NOMO-1 (cell line): ENCODE results near the gene KCNN3.

ENCODE experiments used
- DNase-seq, 2 experiments: peaks; one replicate each; lab custom pipeline; 2025; ENCODE audit not compliant: unreplicated experiment in 2 of 2; lab: John Stamatoyannopoulos, UW

Gene KCNN3

GRCh38 chr1:154798645-154799044 lies 71.4 kb downstream of the KCNN3 start:
- DNase-seq: no peak

- DNase-seq: no peak
Measured at GRCh38 chr1:154797175-154797574, 72.9 kb downstream of the KCNN3 start.

- no peak for DNase-seq
Measured at GRCh38 chr1:154796303-154796892, 73.7 kb downstream of the KCNN3 start.

GRCh38 chr1:154794608-154795007 lies 75.5 kb downstream of the KCNN3 start:
- no peak for DNase-seq

- no peak for DNase-seq
Measured at GRCh38 chr1:154793685-154794084, 76.4 kb downstream of the KCNN3 start.

GRCh38 chr1:154792899-154793298 lies 77.2 kb downstream of the KCNN3 start:
- DNase-seq: no peak

GRCh38 chr1:154791292-154792166 lies 78.6 kb downstream of the KCNN3 start:
- DNase-seq: no peak

- no peak for DNase-seq
Measured at GRCh38 chr1:154788886-154789285, 81.2 kb downstream of the KCNN3 start.

GRCh38 chr1:154788110-154788870 lies 81.8 kb downstream of the KCNN3 start:
- DNase-seq: no peak

GRCh38 chr1:154786804-154787570 lies 83.1 kb downstream of the KCNN3 start:
- no peak for DNase-seq

- DNase-seq: no peak
Measured at GRCh38 chr1:154784924-154785531, 85.1 kb downstream of the KCNN3 start.

- no peak for DNase-seq
Measured at GRCh38 chr1:154784416-154784815, 85.7 kb downstream of the KCNN3 start.

GRCh38 chr1:154783976-154784375 lies 86.1 kb downstream of the KCNN3 start:
- no peak for DNase-seq

- no peak for DNase-seq
Measured at GRCh38 chr1:154780541-154780940, 89.5 kb downstream of the KCNN3 start.

- DNase-seq: no peak
Measured at GRCh38 chr1:154779551-154780189, 90.4 kb downstream of the KCNN3 start.

GRCh38 chr1:154778944-154779343 lies 91.1 kb downstream of the KCNN3 start:
- DNase-seq: no peak

- no peak for DNase-seq
Measured at GRCh38 chr1:154778275-154778674, 91.8 kb downstream of the KCNN3 start.

GRCh38 chr1:154777781-154778180 lies 92.3 kb downstream of the KCNN3 start:
- DNase-seq: no peak

GRCh38 chr1:154777154-154777553 lies 92.9 kb downstream of the KCNN3 start:
- no peak for DNase-seq
